HG03175 (cell line): ENCODE data around the gene SREK1IP1.

Experiments used
- ATAC-seq: cut with Tn5 transposase; IDR thresholded peaks from one replicate; pipeline ENCODE4 v1.9.1; 2021; ENCODE audit warnings: mild to moderate bottlenecking, moderate library complexity; ENCODE audit not compliant: unreplicated experiment

The SREK1IP1 gene

DNA sequence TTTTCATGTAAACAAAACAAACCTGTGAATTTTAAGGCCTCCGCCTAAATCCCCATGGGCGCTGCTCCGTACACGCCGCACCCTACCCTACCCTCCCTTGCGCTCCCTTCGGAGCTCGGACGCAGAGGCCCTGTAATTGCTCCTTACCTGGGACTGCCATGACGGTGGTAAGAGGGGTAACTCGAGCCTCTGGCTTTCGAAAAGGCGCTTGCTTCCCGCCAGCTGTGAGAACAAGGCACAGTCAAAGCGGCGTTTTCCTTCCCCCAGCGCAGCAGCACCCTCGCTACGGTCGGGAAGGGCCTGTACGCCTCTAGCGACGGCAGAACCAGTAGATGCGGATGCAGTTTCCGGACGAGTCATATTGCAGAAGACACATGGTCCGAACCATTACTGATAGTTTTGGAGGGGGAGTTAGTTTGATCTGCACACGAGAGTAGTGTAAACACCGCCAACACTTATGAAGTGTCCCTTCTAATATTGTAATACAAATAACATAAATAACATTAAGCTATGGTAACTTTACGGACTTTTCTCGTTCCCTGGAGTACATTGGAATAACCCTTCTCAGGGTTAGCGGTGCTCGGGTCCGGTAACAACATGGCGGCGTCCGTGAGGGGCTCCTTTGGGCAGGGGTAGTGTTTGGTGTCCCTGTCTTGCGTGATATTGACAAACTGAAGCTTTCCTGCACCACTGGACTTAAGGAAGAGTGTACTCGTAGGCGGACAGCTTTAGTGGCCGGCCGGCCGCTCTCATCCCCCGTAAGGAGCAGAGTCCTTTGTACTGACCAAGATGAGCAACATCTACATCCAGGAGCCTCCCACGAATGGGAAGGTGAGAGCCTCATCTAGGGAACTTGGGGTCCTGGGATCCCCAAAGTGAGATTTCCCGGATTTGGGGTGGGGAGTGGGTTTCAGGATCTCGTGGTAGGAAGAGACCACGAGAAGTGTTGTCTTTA, at the start of gene SREK1IP1, which contains the start of gene CWC27:
Gene SREK1IP1 (minus strand): TSS at position 334 of the 955 bp plus-strand sequence. CDS start 174 bp downstream, at position 160.
Gene CWC27 (plus strand): TSS at position 573 of the 955 bp plus-strand sequence. CDS start 217 bp downstream, at position 790.
- peak; percentile 98 for ATAC-seq

- no peak for ATAC-seq
Observed at GRCh38 chr5:64818245-64818644, 49.8 kb upstream of the SREK1IP1 start.

DNA sequence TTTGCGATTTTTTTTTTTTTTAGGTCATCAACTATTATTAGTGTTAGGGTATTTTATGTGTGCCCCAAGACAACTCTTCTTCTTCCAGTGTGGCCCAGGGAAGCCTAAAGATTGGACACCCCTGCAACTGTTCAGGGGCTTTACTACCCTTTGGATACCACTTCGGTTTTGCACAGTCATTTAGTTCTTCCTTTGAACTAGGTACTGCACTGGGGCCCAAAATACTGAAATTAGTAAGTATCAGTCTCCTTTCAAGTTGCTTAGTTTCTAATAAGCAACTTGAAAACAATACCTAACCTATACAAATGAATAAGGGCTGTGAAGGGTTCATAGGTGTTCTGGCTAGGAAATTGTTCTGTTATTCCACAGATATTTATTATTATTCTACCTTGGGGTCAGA, 45.6 kb upstream of the SREK1IP1 start:
- ATAC-seq, result peak; percentile 95

DNA sequence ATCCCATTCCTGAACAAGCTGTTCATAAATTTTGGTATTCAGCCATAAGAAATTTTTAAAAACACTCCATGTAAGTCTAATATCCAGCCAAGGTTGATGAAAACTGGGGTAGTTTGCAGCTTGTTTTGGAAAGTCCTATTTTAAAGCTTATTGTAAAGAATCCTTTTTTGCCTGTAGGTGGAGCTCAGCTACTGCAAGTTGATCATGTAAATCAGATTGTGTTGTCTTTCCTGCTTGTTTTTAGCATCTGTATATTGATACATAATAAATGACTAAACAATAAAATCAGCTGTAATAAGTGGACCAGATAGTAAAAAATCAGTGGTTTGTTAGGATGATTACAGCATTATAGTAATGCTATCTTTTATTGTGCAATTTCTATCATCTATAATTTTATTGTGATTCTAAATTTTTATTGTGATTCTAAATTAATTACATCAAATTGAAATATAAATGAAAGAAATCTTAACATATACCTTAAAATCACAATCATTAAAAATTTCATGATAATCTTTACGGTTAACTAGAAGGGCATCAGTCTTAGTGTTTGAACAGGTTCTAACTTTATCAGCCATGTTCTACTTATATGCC, 42.7 kb upstream of the SREK1IP1 start:
- peak; percentile 54 for ATAC-seq

DNA sequence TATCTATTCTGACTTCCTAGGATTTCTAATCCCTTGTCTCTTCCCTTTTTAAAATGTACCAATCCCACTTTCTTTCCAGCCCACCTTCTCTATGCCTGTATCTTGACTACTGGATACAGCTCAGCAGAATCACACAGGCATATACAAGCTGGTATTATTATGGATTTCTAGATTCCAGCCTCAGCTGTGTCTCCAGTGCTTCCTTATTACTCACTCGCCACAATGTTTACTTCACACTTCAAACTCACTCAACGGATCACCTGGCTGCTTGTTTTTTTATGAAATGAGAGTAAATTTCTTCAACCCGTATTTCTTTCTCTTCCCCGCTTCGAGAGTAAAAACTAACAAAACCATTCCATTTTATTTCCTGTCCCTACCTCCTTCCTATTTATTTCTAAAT, 39.0 kb upstream of the SREK1IP1 start:
- ATAC-seq, result no peak

DNA sequence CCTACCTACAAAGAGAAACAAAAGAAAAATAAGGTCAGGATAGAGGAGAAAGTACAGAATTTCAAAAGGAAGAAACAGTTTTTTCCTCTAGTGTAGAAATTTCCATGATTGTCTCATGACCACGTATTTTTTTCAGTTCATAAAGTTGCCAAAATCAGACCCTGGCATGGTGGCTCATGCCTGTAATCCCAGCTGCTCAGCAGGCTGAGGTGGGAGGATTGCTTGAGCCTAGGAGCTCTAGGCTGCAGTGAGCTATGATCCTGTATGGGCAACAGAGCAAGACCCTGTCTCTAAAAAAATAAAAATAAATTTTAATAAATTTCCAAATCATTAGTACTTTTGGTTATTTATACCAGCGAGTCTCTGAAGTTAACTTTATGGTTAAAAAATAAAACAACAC, 38.0 kb upstream of the SREK1IP1 start:
- no peak for ATAC-seq

GRCh38 chr5:64800926-64801325, 32.4 kb upstream of the SREK1IP1 start:
- no peak for ATAC-seq

DNA sequence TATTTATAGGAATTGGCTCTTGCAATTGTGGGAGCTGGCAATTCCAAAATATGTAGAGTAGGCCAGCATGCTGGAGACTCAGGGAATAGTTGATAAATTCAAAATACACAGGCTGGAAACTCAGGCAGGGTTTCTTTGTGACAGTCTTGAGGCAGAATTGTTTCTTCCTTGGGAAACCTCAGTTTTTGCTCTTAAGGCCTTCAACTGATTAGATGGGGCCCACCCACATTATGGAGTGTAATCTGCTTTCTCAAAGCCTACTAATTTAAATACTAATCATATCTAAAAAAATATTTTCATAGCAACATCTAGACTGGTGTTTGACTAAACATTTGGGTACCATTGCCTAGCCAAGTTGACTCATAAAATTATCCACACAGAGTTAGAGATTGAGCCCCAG, 27.8 kb upstream of the SREK1IP1 start:
- no peak for ATAC-seq

DNA sequence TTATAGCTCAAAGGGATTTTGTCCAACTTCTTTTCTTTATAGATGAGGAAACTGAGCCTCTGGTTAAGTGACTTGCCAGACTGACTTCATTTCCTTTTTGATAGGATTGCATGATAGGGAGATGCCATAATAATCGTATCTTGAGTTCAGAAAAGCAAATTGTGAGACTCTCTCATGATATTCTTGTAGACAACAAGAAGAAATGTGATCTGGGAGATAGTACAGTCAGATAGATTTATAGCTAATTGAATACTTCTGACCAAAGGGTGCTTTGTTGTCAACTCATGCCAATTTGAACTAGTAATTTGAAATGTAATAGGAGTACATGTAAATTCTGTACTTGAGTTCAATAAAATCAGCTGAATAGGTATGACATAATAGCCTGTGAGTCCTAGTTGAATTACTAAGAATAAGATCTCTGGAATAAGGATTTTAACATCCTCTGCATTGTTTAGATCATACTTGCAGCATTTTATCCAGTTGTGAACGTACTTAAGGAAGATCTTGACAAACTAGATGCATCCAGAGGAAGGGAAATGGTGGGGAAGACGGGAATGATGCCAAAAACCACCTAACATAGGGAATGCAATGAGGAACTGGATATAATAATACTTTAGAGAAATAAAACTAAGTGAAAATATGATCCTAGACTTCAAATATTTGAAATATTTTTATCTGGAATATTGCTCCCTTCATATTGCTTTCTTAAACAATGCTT, 25.7 kb upstream of the SREK1IP1 start:
- no peak for ATAC-seq

DNA sequence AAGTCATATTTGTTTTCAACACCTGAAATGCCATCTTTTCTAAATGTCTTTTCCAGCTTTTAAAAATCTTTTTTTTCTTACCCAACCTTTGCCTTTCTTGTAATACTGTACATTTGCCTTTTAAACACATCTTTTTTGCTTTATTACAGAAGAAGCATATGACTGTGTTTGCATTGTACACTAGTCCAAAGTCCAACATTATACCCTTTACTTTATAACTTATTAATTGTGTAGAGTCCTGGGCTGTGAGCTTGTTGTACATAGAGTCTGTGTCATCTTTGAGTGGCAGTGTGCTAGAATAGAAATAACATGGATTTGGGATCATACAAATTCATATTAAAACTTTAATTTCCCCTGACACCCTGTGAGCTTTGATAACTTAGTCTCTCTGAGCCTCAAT, 24.0 kb upstream of the SREK1IP1 start:
- ATAC-seq, result no peak

DNA sequence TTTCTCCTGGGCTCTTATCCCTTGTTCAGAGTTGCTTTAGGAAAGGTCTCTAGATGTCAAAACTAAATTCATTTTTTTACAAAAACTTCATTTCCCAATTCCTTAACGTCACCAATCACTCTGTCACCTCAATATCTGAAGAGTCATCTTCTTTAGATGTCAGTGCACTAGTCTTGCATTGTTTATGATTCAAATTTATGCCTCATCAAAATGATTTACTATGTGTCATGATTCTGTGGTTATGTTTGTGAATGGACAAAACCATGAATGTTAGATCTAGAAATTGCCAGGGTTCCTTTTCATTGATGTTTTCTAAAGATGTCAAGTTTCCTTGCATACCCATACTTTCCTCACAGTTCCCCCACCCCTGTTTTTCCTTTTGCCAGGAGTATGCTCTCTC, 21.7 kb upstream of the SREK1IP1 start:
- ATAC-seq, result no peak

DNA sequence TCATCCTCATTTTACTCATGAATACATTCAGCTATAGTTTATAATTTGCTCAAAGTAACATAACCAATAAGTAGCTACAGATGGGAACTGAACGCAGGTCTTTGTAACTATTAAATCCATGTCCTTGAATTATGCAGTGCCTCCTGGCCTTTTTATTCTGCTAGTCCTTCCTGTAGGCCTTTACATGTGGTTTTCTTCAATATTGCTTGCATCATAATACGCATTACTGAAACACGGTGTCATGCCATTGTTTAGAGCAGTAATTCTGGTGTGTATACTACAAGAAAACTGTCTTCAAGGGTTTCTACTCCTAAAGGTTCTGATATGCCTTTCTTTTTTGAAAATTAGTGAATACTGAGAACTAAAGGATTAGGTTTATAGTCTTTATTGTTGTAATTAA, 21.0 kb upstream of the SREK1IP1 start:
- ATAC-seq, result no peak

DNA sequence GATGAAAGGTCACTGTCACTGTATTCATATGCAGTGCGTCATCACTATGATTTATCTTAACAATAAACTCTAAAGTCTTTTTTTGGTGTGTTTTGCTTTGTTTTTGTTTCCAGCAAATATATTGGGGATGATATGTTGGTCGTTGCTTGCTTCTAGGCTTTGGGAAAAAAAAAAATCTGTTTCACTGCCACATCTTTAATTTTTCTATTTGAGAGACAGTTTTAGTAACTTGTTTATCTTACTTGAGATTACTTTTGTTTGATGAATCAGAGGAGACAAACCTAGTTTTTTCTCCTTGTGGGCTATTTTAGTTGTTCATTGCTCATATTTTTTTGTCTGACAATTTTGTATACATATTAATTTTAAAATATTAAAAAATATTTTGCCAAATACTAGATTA, 19.7 kb upstream of the SREK1IP1 start:
- no peak for ATAC-seq

GRCh38 chr5:64786372-64786771, 17.9 kb upstream of the SREK1IP1 start:
- ATAC-seq, result no peak

DNA sequence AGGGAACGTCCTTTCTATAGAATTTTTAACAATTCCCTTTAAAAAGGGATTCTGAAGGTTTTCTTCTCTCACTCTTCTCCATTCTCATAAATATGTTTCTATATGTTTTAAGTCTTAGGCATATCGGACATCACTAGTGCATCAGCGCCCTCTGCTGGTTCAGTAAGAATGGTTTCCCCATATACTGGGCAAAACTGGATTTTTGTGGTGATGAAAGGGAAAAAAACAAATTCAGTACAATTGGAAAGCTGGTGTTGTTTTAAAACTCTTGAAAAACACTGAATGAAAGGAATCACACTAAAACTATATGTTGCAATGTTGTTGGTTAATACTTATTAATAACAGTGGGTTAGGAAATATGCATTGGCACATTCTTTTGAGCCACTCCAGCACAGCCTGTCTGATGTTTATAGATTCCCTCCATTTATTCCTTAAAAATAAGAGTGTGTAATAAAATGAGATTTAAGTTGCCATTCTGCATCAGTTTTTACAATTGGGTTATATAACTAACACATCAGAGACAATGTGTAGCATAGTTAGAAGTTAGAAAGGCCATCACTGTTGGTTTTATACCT, 16.0 kb upstream of the SREK1IP1 start:
- peak; percentile 87 for ATAC-seq

- ATAC-seq, result no peak
Observed at GRCh38 chr5:64775291-64775690, 6.8 kb upstream of the SREK1IP1 start.

DNA sequence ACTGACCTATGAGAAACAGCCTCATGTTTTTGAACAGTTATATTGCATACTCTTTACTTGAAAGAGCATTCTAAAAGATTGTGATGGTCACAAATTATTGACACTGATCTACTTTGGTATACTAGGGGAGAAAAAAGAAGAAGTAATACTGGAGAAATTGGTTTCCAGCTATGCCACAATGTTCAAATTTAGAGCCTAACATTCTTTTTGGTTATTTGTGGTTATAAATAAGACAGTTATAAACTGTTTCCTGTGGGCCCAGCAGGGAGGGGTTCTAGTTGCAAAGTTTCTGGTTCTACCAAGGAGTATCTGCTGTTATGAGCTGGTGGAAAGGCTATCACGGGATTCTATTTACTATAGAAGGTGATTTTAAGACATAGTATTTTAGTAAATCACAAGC, 5.0 kb upstream of the SREK1IP1 start:
- peak; percentile 34 for ATAC-seq

DNA sequence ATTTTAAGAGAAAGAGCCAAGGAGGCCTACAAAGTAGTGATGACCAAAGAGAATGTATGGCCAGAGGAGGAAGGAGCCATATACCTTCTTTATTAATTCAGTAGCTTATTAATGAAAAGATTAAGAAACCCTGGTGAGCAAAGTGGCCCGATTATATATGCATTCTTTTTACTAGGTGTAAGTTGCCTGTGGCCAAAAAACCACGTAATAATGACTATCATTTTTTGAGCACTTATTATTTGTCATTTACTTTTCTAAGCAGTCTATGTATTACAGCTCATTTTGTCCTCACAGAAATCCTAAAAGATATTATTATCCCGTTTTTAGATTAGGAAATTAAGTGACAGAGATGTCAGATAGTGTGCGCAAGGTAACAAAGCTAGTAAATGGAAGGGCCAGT, 3.2 kb upstream of the SREK1IP1 start:
- ATAC-seq, result no peak

DNA sequence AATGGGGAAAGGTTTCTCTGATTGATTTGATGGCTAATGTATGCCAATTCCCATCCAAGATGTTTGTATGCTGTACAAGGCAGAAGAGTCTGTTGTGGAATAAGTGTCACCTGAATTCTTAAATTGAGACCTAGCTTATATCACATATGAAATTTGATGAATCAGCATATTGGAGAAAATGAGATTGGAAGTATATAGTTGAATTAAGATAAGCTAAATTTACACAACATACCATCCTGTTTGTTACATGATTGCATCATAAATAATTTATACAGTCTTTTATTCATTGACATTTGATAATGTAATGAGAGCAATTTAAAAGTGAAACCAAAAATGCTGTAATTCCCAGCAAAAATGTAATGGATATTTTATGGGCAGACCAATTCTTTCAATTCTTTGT, 1.4 kb upstream of the SREK1IP1 start:
- ATAC-seq, result no peak

- peak; percentile 7 for ATAC-seq
Observed at GRCh38 chr5:64767959-64768357, 533 bp downstream of the SREK1IP1 start.

- no peak for ATAC-seq
Observed at GRCh38 chr5:64766941-64767340, 1.6 kb downstream of the SREK1IP1 start.
